Suprapubic skin (tissue), 4 donors: ENCODE data around the gene GPC5. TPM values are rescaled to one million over a fixed set of nuclear protein-coding genes. Genes with fewer than 3 reads are reported as not detected.
"Not testable (repeated sequence)": the region's sequence is repeated elsewhere in the genome, so short reads cannot be mapped to it uniquely, and the experiment has no call there.

ENCODE experiments used
- DNase-seq, 2 donors: peaks; one replicate each; pipeline ENCODE4 v3.0.0-alpha.2; 2019; ENCODE audit warnings: low spot score in 2 of 2
- H3K27ac ChIP-seq: fragments of 200-600 bp; sonication (generic); one replicate; pipeline ENCODE4 v1.5.1; 2019
- H3K27me3 ChIP-seq: fragments of 200-600 bp; sonication (generic); one replicate; pipeline ENCODE4 v1.5.1; 2019
- H3K36me3 ChIP-seq: fragments of 200-600 bp; sonication (generic); one replicate; pipeline ENCODE4 v1.5.1; 2019
- H3K4me1 ChIP-seq: fragments of 200-600 bp; sonication (generic); one replicate; pipeline ENCODE4 v1.5.1; 2019
- H3K4me3 ChIP-seq: fragments of 200-600 bp; sonication (generic); one replicate; pipeline ENCODE4 v1.5.1; 2019; ENCODE audit warnings: mild to moderate bottlenecking
- H3K9me3 ChIP-seq: fragments of 200-600 bp; sonication (generic); one replicate; pipeline ENCODE4 v1.5.1; 2019
- CTCF ChIP-seq, 2 donors: fragments of 200-600 bp in 1 of 2; fragments of 450-650 bp in 1 of 2; sonication (generic) in 1 of 2; IDR thresholded peaks; one replicate each; pipeline ENCODE4 v1.5.1; 2016 to 2019; ENCODE audit warnings: antibody characterized with exemption in 2 of 2, mild to moderate bottlenecking in 1 of 2, moderate library complexity in 1 of 2
- EP300 ChIP-seq: sonication (generic); formaldehyde crosslinking; IDR thresholded peaks from one replicate; pipeline ENCODE4 v1.6.1; 2017; ENCODE audit warnings: antibody characterized with exemption
- POLR2A ChIP-seq, 2 donors: fragments of 450-650 bp; IDR thresholded peaks; one replicate each; pipeline ENCODE4 v1.6.1; 2017; ENCODE audit warnings: antibody characterized with exemption in 2 of 2, mild to moderate bottlenecking in 2 of 2, moderate library complexity in 2 of 2
- POLR2AphosphoS5 ChIP-seq, 3 donors: sonication (generic); formaldehyde crosslinking; IDR thresholded peaks; one replicate each; pipeline ENCODE4 v1.6.1; 2017; ENCODE audit warnings: antibody characterized with exemption in 3 of 3
- WGBS: methylation state at CpG from one replicate; pipeline ENCODE4 v1.1.5; 2018; 5-methylcytosine and 5-hydroxymethylcytosine counted together
- total RNA-seq, 4 donors: library from RNA; depleted of rRNA; stranded (reverse); fragments of >200 nt; gene quantifications; one replicate each; pipeline ENCODE4 v1.1.0, GENCODE V29; 2016

GPC5 gene
- total RNA-seq: under 1 TPM in 1 of 4 donors, not detected in 3; 0.55 TPM

GRCh38 chr13:91398413-91399188, at the start of gene GPC5:
TSS of gene GPC5 (plus strand) at chr13:91398621.
- peak within 1 kb of the TSS; percentile 57 for H3K4me3 ChIP-seq
- peaks cover 15% of the 10 kb centered on the region for H3K4me1 ChIP-seq
- peaks cover 65% of the 10 kb centered on the region for H3K27me3 ChIP-seq
- DNase-seq: peak in 1 of 2 donors; percentile 68
- no peaks in the 10 kb centered on the region for H3K36me3 ChIP-seq
- H3K27ac ChIP-seq: no peak within 1 kb of the TSS
- H3K9me3 ChIP-seq: no peaks in the 10 kb centered on the region
- TF ChIP-seq CTCF (IDR thresholded peaks at IDR 0.05): no peak
- no peak for TF ChIP-seq EP300
- no peak for TF ChIP-seq POLR2A (IDR thresholded peaks at IDR 0.05)
- no peak for TF ChIP-seq POLR2AphosphoS5 (IDR thresholded peaks at IDR 0.05)
- WGBS: under 1% methylated on average over 26 of the region's 76 CpGs

- Histone ChIP-seq H3K4me1 (peaks cover 31% of the 10 kb centered on the region), H3K9me3 (no peaks in the 10 kb centered on the region), H3K27ac (peak overlapping the region; percentile 99), H3K36me3 (peaks cover 30% of the 10 kb centered on the region), H3K4me3 (peak overlapping the region; percentile 98), H3K27me3 (peaks cover 4% of the 10 kb centered on the region)
- under 1% methylated on average over 40 of the region's 46 CpGs for WGBS
- DNase-seq: peak; percentile 91 to 95
- TF ChIP-seq EP300 (no peak), POLR2A (IDR thresholded peaks at IDR 0.05) (peak in 1 of 2 donors; percentile 6), POLR2AphosphoS5 (IDR thresholded peaks at IDR 0.05) (peak in 1 of 3 donors; percentile 79), CTCF (IDR thresholded peaks at IDR 0.05) (peak; percentile 95 to 99)
These were observed 49.5 kb upstream of the GPC5 start for GRCh38 chr13:91348906-91349435.

GRCh38 chr13:91349992-91350911, 48.2 kb upstream of the GPC5 start:
- H3K4me3 ChIP-seq: no peak overlapping the region
- no peaks in the 10 kb centered on the region for H3K27me3 ChIP-seq
- DNase-seq: no peak
- no peaks in the 10 kb centered on the region for H3K9me3 ChIP-seq
- 73% methylated on average over 5 of the region's 5 CpGs for whole genome bisulfite sequencing
- peaks cover 31% of the 10 kb centered on the region for H3K4me1 ChIP-seq
- no peak overlapping the region for H3K27ac ChIP-seq
- TF ChIP-seq CTCF (IDR thresholded peaks at IDR 0.05): no peak
- H3K36me3 ChIP-seq: peaks cover 40% of the 10 kb centered on the region

GRCh38 chr13:91351123-91351522, 47.3 kb upstream of the GPC5 start:
- no peak overlapping the region for H3K4me3 ChIP-seq
- TF ChIP-seq POLR2A (IDR thresholded peaks at IDR 0.05): no peak
- TF ChIP-seq EP300: no peak
- no peak for TF ChIP-seq POLR2AphosphoS5 (IDR thresholded peaks at IDR 0.05)
- no peak for TF ChIP-seq CTCF (IDR thresholded peaks at IDR 0.05)
- no peaks in the 10 kb centered on the region for H3K9me3 ChIP-seq
- 91% methylated on average over 5 of the region's 5 CpGs for WGBS
- no peak for DNase-seq
- peaks cover 47% of the 10 kb centered on the region for H3K36me3 ChIP-seq
- H3K4me1 ChIP-seq: peaks cover 31% of the 10 kb centered on the region
- H3K27ac ChIP-seq: no peak overlapping the region
- H3K27me3 ChIP-seq: no peaks in the 10 kb centered on the region

GRCh38 chr13:91351980-91352379, 46.4 kb upstream of the GPC5 start:
- peaks cover 27% of the 10 kb centered on the region for H3K4me1 ChIP-seq

GRCh38 chr13:91352891-91353290, 45.5 kb upstream of the GPC5 start:
- 88% methylated on average over 7 of the region's 7 CpGs for WGBS
- DNase-seq, H3K9me3 ChIP-seq, H3K4me3 ChIP-seq, H3K27ac ChIP-seq, H3K27me3 ChIP-seq: not testable (repeated sequence)
- Histone ChIP-seq H3K36me3 (peaks cover 48% of the 10 kb centered on the region), H3K4me1 (peaks cover 24% of the 10 kb centered on the region)

More at GRCh38 chr13:91351980-91352379, 46.4 kb upstream of the GPC5 start:
- peaks cover 48% of the 10 kb centered on the region for H3K36me3 ChIP-seq
- 86% methylated on average over 2 of the region's 2 CpGs for WGBS
- no peak for DNase-seq
- no peak overlapping the region for H3K27ac ChIP-seq
- TF ChIP-seq CTCF (IDR thresholded peaks at IDR 0.05) (no peak), EP300 (no peak), POLR2AphosphoS5 (IDR thresholded peaks at IDR 0.05) (no peak), POLR2A (IDR thresholded peaks at IDR 0.05) (no peak)
- H3K4me3 ChIP-seq: no peak overlapping the region
- H3K27me3 ChIP-seq: no peaks in the 10 kb centered on the region
- no peaks in the 10 kb centered on the region for H3K9me3 ChIP-seq
